ENCODE results near the gene ADARB2.

Gene ADARB2

DNA sequence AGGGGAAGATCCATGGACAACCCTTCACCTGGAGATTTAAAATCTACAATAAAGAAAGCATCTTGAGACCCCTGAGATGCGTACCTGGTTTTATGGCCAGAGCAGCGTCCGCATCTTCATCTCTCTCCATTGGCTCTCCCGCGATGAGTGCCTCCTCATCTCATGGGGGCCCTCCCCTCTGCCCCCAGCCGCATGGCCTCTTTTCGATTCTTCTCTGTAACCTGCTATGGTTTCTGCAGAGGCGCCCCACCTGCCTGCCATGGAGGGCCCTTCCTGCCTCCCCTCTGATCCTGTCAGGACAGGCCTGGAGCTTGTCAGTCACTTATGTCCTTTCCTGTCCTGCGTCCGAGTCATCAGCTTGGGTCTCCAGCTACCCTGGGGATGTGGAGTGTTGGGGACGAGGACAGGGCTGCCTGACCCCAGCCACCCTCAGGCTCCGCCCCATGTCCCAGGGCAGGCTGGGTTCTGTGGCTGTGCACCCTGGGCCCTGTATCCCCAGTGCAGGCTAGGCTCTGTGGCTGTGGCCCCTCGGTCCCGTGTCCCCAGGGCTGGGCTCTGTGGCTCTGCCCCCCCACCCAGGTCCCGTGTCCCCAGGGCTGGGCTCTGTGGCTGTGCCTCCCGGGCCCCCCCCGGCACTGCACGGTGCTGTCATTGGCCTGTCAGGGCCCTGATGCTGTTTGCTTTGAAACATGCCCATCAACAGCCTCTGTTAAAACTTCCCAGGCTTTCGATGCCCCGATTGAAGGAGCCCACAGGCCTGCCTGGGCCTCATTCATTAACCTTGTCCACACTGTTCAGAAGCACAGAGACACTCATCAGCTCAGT lies 581.3 kb downstream of the ADARB2 start:
- Histone ChIP-seq H3K27ac (no peak overlapping the region), H3K27me3 (ENCODE audit: insufficient read depth, low read depth) (no peaks in the 10 kb centered on the region), H3K4me2 (no peak overlapping the region), H3K9ac (no peak overlapping the region), H3K79me2 (ENCODE audit: insufficient read depth, low read depth) (no peaks in the 10 kb centered on the region), H4K20me1 (ENCODE audit: insufficient read depth) (no peaks in the 10 kb centered on the region), H3K4me1 (ENCODE audit: low read depth, poor library complexity, severe bottlenecking) (peaks cover 9% of the 10 kb centered on the region), H3K4me3 (IDR thresholded peaks at IDR 0.05; ENCODE audit: insufficient read depth, low read depth, low read length) (no peak overlapping the region), H2AFZ (ENCODE audit: low read depth) (no peak overlapping the region), H3K36me3 (ENCODE audit: insufficient read depth) (no peaks in the 10 kb centered on the region)
- TF ChIP-seq, protein P1, sequence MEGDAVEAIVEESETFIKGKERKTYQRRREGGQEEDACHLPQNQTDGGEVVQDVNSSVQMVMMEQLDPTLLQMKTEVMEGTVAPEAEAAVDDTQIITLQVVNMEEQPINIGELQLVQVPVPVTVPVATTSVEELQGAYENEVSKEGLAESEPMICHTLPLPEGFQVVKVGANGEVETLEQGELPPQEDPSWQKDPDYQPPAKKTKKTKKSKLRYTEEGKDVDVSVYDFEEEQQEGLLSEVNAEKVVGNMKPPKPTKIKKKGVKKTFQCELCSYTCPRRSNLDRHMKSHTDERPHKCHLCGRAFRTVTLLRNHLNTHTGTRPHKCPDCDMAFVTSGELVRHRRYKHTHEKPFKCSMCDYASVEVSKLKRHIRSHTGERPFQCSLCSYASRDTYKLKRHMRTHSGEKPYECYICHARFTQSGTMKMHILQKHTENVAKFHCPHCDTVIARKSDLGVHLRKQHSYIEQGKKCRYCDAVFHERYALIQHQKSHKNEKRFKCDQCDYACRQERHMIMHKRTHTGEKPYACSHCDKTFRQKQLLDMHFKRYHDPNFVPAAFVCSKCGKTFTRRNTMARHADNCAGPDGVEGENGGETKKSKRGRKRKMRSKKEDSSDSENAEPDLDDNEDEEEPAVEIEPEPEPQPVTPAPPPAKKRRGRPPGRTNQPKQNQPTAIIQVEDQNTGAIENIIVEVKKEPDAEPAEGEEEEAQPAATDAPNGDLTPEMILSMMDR (conservative IDR thresholded peaks at IDR 0.05; ENCODE audit: low read depth, low read length) = no peak

DNA sequence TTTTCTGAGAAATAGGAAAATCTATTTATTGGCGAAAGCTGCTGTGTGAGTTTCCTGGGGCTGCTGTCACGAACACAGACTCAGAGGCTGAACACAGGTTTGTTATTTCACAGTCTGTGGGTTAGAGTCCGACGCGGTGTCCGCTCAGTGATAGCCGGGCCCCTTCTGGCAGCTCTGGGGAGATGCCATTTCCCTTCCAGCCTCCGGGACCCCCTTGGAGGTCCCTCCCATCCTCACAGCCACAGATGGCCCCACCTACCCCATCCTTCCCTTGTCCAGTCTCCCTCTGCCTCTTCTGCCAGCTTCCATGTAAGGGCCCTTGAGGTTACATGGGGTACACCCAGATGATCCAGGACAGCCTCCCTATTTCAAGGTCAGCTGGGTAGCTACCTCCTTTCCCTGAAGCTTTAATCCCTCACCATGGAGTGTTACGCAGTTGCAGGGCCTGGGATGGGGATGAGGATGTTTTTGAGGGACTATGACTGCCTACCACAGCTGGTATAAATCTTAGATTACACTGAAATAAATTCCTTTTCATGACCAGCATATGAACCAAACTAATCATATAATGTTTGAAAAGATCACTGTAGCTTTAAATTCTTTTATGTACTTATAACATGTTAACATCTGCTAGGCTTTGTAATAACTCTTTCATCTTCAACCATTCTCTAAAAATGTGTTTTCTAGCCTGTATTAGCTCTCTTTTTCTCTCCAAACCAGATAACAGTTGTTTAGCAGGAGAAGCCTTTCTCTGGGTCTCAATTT lies 582.6 kb downstream of the ADARB2 start:
- TF ChIP-seq, protein P1 (conservative IDR thresholded peaks at IDR 0.05; ENCODE audit: low read depth, low read length) = no peak
- Histone ChIP-seq H3K9ac (no peak overlapping the region), H3K4me1 (ENCODE audit: low read depth, poor library complexity, severe bottlenecking) (no peaks in the 10 kb centered on the region), H3K4me3 (IDR thresholded peaks at IDR 0.05; ENCODE audit: insufficient read depth, low read depth, low read length) (no peak overlapping the region), H2AFZ (ENCODE audit: low read depth) (no peak overlapping the region), H3K36me3 (ENCODE audit: insufficient read depth) (no peaks in the 10 kb centered on the region), H4K20me1 (ENCODE audit: insufficient read depth) (no peaks in the 10 kb centered on the region), H3K79me2 (ENCODE audit: insufficient read depth, low read depth) (no peaks in the 10 kb centered on the region), H3K27ac (no peak overlapping the region), H3K27me3 (ENCODE audit: insufficient read depth, low read depth) (no peaks in the 10 kb centered on the region), H3K4me2 (no peak overlapping the region)

DNA sequence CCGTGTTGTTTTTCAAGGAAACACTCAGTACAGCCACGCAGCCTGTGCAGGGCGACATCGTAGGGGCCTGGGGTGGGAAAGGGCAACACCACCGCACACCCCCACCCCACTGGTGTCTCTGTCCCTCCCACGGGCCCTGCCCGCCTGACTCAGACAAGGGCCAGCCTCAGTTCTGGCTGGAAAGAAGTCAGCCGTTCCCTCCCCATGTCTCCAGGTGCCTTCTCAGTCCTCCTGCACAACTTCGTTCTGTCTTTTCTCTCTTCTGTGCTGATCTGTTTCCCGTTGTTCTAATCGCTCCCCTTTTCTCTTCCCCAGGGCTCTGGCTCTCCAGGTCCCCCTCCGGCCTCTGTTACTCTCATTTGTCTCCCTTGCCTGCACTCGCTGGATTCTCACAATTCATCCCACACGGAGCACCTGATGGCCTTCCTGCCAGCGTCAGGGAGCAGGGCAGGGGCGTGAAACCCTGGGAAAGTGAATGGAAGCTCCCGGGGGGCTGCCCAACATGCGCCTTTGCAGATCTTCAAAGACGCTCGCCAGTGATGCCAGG lies 583.4 kb downstream of the ADARB2 start:
- no peak overlapping the region for H3K27ac ChIP-seq
- no peaks in the 10 kb centered on the region for H3K27me3 ChIP-seq (ENCODE audit: insufficient read depth, low read depth)
- H2AFZ ChIP-seq (ENCODE audit: low read depth) = no peak overlapping the region
- no peaks in the 10 kb centered on the region for H3K79me2 ChIP-seq (ENCODE audit: insufficient read depth, low read depth)
- TF ChIP-seq, protein P1 (conservative IDR thresholded peaks at IDR 0.05; ENCODE audit: low read depth, low read length) = no peak
- H3K9ac ChIP-seq = no peak overlapping the region
- H3K4me2 ChIP-seq = no peak overlapping the region
- H3K4me1 ChIP-seq (ENCODE audit: low read depth, poor library complexity, severe bottlenecking) = no peaks in the 10 kb centered on the region
- no peaks in the 10 kb centered on the region for H3K36me3 ChIP-seq (ENCODE audit: insufficient read depth)
- no peaks in the 10 kb centered on the region for H4K20me1 ChIP-seq (ENCODE audit: insufficient read depth)
- H3K4me3 ChIP-seq (IDR thresholded peaks at IDR 0.05; ENCODE audit: insufficient read depth, low read depth, low read length) = no peak overlapping the region

DNA sequence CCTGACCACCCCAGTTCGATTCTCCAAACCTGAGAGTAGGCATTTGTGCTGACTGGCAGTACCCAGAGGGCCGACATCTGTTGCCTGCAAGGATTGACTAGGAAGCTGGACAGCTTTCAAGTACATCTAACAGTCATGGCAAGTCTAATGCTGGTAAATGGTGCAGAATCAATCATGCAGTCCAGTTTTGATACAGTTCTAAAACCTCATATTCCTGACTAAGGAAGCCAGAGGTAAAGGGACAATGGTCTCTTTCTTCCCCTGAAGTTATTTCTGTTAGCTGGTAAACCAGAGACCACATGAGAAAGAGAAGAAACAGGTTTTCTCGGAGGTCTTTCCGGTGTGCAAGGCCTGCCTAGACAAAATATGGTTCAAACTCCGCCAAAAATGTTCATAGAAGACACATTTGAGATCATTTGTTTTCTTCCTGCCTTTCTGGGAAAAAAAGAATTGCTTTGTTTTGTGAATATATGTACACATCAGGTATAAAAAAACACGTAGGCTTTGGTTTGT lies 584.0 kb downstream of the ADARB2 start:
- H4K20me1 ChIP-seq (ENCODE audit: insufficient read depth) = no peaks in the 10 kb centered on the region
- no peak overlapping the region for H3K27ac ChIP-seq
- H3K4me3 ChIP-seq (IDR thresholded peaks at IDR 0.05; ENCODE audit: insufficient read depth, low read depth, low read length) = no peak overlapping the region
- TF ChIP-seq, protein P1 (conservative IDR thresholded peaks at IDR 0.05; ENCODE audit: low read depth, low read length) = no peak
- no peaks in the 10 kb centered on the region for H3K27me3 ChIP-seq (ENCODE audit: insufficient read depth, low read depth)
- no peak overlapping the region for H3K9ac ChIP-seq
- H3K4me1 ChIP-seq (ENCODE audit: low read depth, poor library complexity, severe bottlenecking) = no peaks in the 10 kb centered on the region
- H3K79me2 ChIP-seq (ENCODE audit: insufficient read depth, low read depth) = no peaks in the 10 kb centered on the region
- H2AFZ ChIP-seq (ENCODE audit: low read depth) = no peak overlapping the region
- H3K4me2 ChIP-seq = no peak overlapping the region
- no peaks in the 10 kb centered on the region for H3K36me3 ChIP-seq (ENCODE audit: insufficient read depth)
